Measurements from ENCODE around the gene SCRN1.

The SCRN1 gene

GRCh38 chr7:29989257-29989995 lies at the start of gene SCRN1:
TSS of gene SCRN1 (minus strand) at chr7:29989801. CDS start at chr7:29969067, 20,734 bp downstream.
- peaks cover 9% of the 10 kb centered on the region for H3K27me3 Mint-ChIP-seq
- peaks cover 6% of the 10 kb centered on the region for H3K9me3 Mint-ChIP-seq
- peaks cover 47% of the 10 kb centered on the region for H3K4me1 Mint-ChIP-seq (ENCODE audit: low read depth)
- H3K4me3 Mint-ChIP-seq, result peak within 1 kb of the TSS; percentile 79
- intact Hi-C loops (cut with micrococcal nuclease), result loop anchor here (2.0 kb wide), 1 partner anchor 39 kb away; the partner anchor contains the start of gene PLEKHA8
- peaks cover 4% of the 10 kb centered on the region for H3K36me3 Mint-ChIP-seq (ENCODE audit: low read depth)
- H3K27ac Mint-ChIP-seq, result peak within 1 kb of the TSS; percentile 88

- Mint-ChIP-seq H3K36me3 (ENCODE audit: low read depth) (no peaks in the 10 kb centered on the region), H3K4me3 (no peak overlapping the region), H3K4me1 (ENCODE audit: low read depth) (peaks cover 11% of the 10 kb centered on the region), H3K27me3 (no peaks in the 10 kb centered on the region), H3K27ac (no peak overlapping the region), H3K9me3 (no peaks in the 10 kb centered on the region)
- intact Hi-C loops (cut with micrococcal nuclease), result no loop called here
Observed at GRCh38 chr7:30038196-30038980, 48.8 kb upstream of the SCRN1 start.

- Mint-ChIP-seq H3K9me3 (no peaks in the 10 kb centered on the region), H3K4me3 (no peak overlapping the region), H3K36me3 (ENCODE audit: low read depth) (no peaks in the 10 kb centered on the region), H3K27ac (no peak overlapping the region), H3K27me3 (no peaks in the 10 kb centered on the region), H3K4me1 (ENCODE audit: low read depth) (peaks cover 11% of the 10 kb centered on the region)
- intact Hi-C loops (cut with micrococcal nuclease), result no loop called here
Observed at GRCh38 chr7:30036220-30036619, 46.6 kb upstream of the SCRN1 start.

- intact Hi-C loops (cut with micrococcal nuclease), result no loop called here
- H3K9me3 Mint-ChIP-seq, result no peaks in the 10 kb centered on the region
- H3K4me1 Mint-ChIP-seq (ENCODE audit: low read depth), result peaks cover 11% of the 10 kb centered on the region
- H3K27ac Mint-ChIP-seq, result no peak overlapping the region
- no peak overlapping the region for H3K4me3 Mint-ChIP-seq
- no peaks in the 10 kb centered on the region for H3K36me3 Mint-ChIP-seq (ENCODE audit: low read depth)
- no peaks in the 10 kb centered on the region for H3K27me3 Mint-ChIP-seq
Observed at GRCh38 chr7:30034501-30034900, 44.9 kb upstream of the SCRN1 start.

- intact Hi-C loops (cut with micrococcal nuclease), result no loop called here
Observed at GRCh38 chr7:30032310-30033125, 42.9 kb upstream of the SCRN1 start.

GRCh38 chr7:30029696-30030095 lies 40.1 kb upstream of the SCRN1 start:
- Mint-ChIP-seq H3K27ac (no peak overlapping the region), H3K4me3 (peak overlapping the region; percentile 87), H3K9me3 (no peaks in the 10 kb centered on the region), H3K36me3 (ENCODE audit: low read depth) (peaks cover 7% of the 10 kb centered on the region), H3K4me1 (ENCODE audit: low read depth) (peaks cover 23% of the 10 kb centered on the region), H3K27me3 (no peaks in the 10 kb centered on the region)
- intact Hi-C loops (cut with micrococcal nuclease), result loop anchor here (2.0 kb wide), 1 partner anchor 41 kb away; the partner anchor contains the start of gene SCRN1

More at GRCh38 chr7:30032310-30033125, 42.9 kb upstream of the SCRN1 start:
- peaks cover 10% of the 10 kb centered on the region for H3K4me1 Mint-ChIP-seq (ENCODE audit: low read depth)
- H3K27me3 Mint-ChIP-seq, result no peaks in the 10 kb centered on the region
- no peak overlapping the region for H3K27ac Mint-ChIP-seq
- H3K4me3 Mint-ChIP-seq, result no peak overlapping the region
- H3K36me3 Mint-ChIP-seq (ENCODE audit: low read depth), result peaks cover 7% of the 10 kb centered on the region
- no peaks in the 10 kb centered on the region for H3K9me3 Mint-ChIP-seq

- peak overlapping the region; percentile 87 for H3K4me3 Mint-ChIP-seq
- H3K27me3 Mint-ChIP-seq, result no peaks in the 10 kb centered on the region
- intact Hi-C loops (cut with micrococcal nuclease), result loop anchor here (2.0 kb wide), 1 partner anchor 40 kb away; the partner anchor contains the start of gene SCRN1
- peak overlapping the region; percentile 84 for H3K27ac Mint-ChIP-seq
- H3K36me3 Mint-ChIP-seq (ENCODE audit: low read depth), result peaks cover 7% of the 10 kb centered on the region
- H3K9me3 Mint-ChIP-seq, result no peaks in the 10 kb centered on the region
- H3K4me1 Mint-ChIP-seq (ENCODE audit: low read depth), result peaks cover 20% of the 10 kb centered on the region
Observed at GRCh38 chr7:30028749-30029635, 39.4 kb upstream of the SCRN1 start.

- H3K4me1 Mint-ChIP-seq (ENCODE audit: low read depth), result peaks cover 27% of the 10 kb centered on the region
- H3K9me3 Mint-ChIP-seq, result no peaks in the 10 kb centered on the region
- peak within 1 kb of the TSS; percentile 87 for H3K4me3 Mint-ChIP-seq
- intact Hi-C loops (cut with micrococcal nuclease), result loop anchor here (2.0 kb wide), 1 partner anchor 39 kb away; the partner anchor contains the start of gene SCRN1
- H3K36me3 Mint-ChIP-seq (ENCODE audit: low read depth), result peaks cover 7% of the 10 kb centered on the region
- H3K27me3 Mint-ChIP-seq, result no peaks in the 10 kb centered on the region
- peak within 1 kb of the TSS; percentile 84 for H3K27ac Mint-ChIP-seq
Observed at GRCh38 chr7:30028216-30028748, 38.7 kb upstream of the SCRN1 start, which contains the start of gene PLEKHA8. TSS of gene PLEKHA8 (plus strand) at chr7:30028412. CDS start at chr7:30028763, 351 bp downstream.

- no peaks in the 10 kb centered on the region for H3K27me3 Mint-ChIP-seq
- H3K4me1 Mint-ChIP-seq (ENCODE audit: low read depth), result peaks cover 32% of the 10 kb centered on the region
- peak overlapping the region; percentile 87 for H3K4me3 Mint-ChIP-seq
- intact Hi-C loops (cut with micrococcal nuclease), result loop anchor here (2.0 kb wide), 1 partner anchor 39 kb away; the partner anchor contains the start of gene SCRN1
- peak overlapping the region; percentile 84 for H3K27ac Mint-ChIP-seq
- H3K9me3 Mint-ChIP-seq, result no peaks in the 10 kb centered on the region
- H3K36me3 Mint-ChIP-seq (ENCODE audit: low read depth), result peaks cover 7% of the 10 kb centered on the region
Observed at GRCh38 chr7:30027740-30028215, 38.2 kb upstream of the SCRN1 start.

- peak overlapping the region; percentile 87 for H3K4me3 Mint-ChIP-seq
Observed at GRCh38 chr7:30027065-30027456, 37.5 kb upstream of the SCRN1 start.

GRCh38 chr7:30026229-30027064 lies 36.8 kb upstream of the SCRN1 start, which contains the start of gene FKBP14:
TSS of gene FKBP14 (minus strand) at chr7:30026702. CDS start at chr7:30026508, 194 bp downstream.
- Mint-ChIP-seq H3K36me3 (ENCODE audit: low read depth) (peaks cover 10% of the 10 kb centered on the region), H3K27ac (peak within 1 kb of the TSS; percentile 84), H3K27me3 (no peaks in the 10 kb centered on the region), H3K4me1 (ENCODE audit: low read depth) (peaks cover 36% of the 10 kb centered on the region), H3K4me3 (peak within 1 kb of the TSS; percentile 87), H3K9me3 (no peaks in the 10 kb centered on the region)
- intact Hi-C loops (cut with micrococcal nuclease), result no loop called here

More at GRCh38 chr7:30027065-30027456, 37.5 kb upstream of the SCRN1 start:
- Mint-ChIP-seq H3K36me3 (ENCODE audit: low read depth) (peaks cover 7% of the 10 kb centered on the region), H3K9me3 (no peaks in the 10 kb centered on the region), H3K4me1 (ENCODE audit: low read depth) (peaks cover 36% of the 10 kb centered on the region), H3K27ac (peak overlapping the region; percentile 84), H3K27me3 (no peaks in the 10 kb centered on the region)
- intact Hi-C loops (cut with micrococcal nuclease), result no loop called here

Data from dendritic cell treated with granulocyte-macrophage colony-stimulating factor and Interleukin-4, amounts not matched to agents 40 ng/mL and 50 ng/mL, for 4 days (primary cell).